NCI-H774 (cell line): Measurements from ENCODE around the gene PWWP2B.

Experiments
- DNase-seq: peaks from one replicate; lab custom pipeline; 2025; lab: John Stamatoyannopoulos, UW

Gene PWWP2B

DNA sequence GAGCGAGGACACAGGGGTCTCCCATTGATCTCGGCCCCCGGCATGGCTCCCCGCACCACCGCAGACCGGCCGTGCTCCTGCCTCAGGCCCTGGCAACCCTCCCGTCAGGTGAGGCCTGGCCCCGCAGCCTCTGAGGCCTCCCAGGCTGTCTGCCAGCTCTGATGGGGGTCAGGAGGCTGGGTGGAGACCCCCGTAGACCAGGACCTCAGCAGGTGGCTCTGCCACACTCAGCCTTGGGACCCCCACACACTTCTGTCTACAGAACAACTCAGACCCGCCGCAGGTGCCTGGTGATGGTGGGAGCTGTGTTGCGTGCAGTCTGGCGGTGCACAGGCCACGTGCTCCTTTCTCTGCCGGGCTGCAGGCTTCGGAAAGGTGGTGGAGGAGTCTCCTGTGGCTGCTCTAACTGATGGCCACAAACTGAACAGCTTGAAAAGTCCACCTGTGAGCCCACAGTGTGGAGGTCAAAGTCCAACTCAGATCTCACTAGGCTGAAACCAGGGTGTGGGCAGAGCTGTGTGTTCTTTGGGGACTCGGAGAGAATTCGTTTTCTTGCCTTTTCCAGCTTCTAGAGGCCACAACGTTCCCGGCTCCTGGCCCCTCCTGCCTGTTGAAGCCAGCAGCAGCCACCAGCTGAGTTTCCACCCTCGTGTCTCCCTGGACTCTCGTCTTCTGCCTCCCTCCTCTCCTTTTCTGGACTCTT lies 62.5 kb downstream of the PWWP2B start:
- no peak for DNase-seq

DNA sequence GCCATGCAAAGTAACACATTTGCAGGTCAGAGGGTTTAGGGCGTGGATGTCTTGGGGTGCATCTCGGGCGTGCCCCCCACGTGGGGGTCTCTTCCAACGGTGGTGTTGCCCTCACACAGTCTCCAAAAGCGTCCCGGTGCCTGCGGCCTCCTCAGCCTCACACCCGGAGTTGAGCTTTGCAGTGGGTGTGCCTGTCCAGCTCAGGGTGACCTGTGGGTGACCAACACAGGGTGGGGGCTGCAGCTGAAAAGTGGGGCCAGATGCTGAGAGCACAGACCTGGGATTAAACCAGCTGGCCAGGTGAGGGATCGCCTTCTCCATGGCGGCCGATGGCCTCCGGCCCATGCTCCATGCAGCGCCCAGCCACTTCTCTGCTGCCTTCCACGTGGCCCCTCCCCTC lies 63.1 kb downstream of the PWWP2B start:
- DNase-seq, result no peak

DNA sequence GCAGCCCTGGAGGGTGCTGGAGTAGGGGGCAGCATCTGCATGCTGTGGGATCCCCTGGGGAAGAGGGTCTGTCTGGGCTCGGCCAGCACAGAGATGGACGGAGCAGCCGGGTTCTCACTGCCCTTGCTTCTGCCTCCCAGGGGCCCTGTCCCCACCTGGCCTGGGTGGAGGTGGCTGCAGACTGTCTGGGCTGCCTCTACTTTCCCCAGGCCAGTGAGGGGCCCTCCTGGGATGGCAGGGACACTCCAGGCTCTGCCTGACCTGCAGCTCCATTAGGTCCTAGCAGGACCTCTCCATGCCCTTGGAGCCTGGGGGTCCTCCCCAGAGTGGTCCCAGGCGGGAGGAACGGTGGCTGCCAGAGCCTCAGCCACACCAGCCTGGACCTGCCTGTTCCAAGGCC lies 63.7 kb downstream of the PWWP2B start:
- DNase-seq, result no peak

DNA sequence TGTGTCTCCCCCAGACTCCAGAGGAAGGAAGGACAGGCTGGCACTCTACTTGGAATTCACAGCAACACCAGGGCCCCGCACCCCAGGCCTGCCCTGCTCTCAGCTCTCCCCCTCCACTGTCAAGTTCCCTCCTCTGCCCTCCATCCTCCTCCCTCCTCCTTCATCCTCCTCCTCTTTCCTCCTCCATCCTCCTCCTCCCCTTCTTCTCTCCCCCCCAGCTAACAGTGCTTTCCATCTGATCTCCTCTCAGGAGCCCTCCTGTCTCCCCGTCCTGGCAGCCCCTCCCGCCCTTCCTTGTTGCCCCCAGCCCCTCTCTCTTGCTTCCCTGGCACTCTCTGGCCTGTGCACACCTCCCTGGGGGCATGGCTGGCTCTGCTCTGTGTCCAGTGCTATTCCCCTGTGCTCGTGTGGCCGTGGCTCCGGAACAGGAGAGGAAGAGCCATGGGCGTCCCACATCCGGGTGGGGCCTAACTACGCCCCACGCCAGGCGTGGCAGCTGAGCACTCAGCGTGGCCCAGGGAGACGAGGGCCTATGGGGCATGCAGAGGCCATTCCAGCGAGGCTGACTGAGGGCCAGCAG lies 64.2 kb downstream of the PWWP2B start:
- no peak for DNase-seq

DNA sequence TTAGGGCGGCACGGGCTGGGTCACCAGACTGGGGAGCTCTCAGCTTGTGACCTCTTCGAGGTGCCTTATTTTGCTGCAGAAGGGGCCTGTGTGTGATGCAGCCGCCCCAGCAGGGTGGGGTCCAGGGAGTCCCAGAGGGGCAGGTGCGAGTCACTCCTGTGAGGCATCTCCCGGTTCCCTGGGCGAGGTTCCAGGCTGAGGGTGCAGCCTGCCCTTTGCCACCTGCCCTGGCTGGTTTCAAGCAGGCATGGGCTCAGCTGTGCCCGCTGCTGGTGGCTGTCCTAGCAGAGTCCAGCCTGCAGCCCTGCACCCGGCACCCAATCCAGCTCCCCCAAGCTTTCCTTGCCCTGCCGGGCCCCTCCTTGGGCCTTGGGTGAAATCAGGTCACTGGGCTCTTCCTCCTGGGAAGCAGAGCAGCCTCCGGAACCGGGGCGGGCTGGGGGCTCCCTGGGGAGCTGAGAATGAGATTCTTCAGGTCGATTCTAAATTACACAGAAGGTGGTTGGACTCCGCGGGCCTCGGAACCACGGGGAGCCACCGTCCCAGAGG lies 64.8 kb downstream of the PWWP2B start:
- DNase-seq, result no peak

DNA sequence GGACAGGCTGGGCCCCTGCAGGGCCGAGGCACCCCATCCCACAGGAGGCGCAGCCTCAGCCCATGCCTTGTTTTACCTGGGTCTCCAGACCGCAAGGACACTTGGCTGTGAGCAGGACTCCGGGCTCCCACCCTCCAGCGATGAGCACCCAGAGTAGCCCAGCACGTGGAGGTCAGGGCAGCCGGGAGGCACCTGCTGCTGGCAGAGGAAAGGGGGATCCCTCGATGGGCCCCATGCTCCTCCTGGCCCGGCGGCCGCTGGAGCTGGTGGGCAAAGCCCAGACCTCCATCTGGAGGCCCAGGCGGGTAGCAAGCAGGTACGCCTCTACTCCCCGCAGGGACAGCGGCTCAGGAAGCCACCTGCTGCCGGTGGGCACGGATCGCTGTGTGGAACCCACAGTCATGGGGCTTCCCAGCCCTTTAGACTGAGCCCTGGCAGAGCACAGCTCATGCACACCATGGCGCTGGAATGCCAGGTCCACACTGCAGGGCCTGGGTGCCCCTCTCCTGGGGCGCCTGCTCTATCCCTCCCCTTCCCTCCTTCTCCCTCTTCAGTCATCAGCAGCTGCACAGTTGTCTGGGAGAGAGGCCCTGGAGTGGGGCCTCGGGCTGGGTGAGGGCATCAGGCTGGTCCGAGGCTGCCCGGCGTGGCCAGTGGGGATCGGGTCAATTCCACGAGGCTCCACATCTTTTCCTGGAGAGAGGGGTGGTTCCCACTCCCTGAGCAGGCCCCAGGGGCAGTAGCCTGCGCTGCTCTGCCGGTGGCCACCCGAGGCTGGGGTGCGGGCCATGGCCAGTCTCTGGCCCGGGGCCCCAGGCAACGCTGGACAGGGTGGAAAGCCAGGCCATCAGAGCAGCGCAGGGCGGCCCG lies 65.7 kb downstream of the PWWP2B start:
- no peak for DNase-seq

DNA sequence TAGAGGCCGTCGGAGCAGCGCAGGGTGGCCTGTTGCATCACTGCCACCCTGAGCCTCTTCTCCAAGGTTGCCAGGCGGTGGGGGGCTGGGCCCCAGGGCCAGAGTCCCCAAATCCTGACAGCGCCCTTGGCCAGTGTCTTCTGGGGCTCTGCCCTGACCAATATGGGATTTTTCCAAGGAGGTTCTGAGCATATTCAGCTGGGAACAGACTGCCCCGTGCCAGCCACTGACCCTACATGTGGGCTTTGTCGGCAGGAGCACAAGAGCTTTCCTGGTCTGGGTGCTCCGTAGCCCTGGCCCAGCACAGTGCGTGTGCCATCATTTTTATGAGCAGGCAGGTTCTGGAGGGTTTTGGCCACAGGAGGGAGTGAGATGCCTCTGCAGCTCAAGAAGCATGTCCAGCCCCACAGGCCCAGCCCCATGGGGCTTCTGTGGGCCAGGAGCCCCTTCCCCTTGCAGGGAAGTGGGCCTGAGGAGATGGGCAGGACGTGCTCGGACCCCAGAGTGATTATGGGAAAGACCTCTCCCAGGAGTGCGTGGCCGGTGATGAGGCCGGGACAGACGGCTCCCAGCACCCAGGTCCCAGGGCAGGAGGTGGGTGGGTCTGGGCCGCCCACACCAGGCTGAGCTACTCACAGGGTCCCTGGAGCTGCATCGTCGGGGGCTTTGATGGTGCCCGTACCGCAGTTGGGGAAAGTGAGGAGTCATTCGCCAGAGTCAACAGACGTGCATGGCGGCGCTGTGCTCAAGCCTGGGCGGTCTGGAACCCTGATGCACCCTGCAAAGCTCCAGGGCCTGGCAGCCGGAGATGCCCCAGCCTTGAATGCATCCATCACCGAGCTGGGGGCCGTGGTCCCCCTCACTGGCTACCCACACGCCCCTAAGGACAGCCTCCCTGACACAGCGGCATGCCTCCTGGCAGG lies 66.6 kb downstream of the PWWP2B start:
- DNase-seq, result no peak

DNA sequence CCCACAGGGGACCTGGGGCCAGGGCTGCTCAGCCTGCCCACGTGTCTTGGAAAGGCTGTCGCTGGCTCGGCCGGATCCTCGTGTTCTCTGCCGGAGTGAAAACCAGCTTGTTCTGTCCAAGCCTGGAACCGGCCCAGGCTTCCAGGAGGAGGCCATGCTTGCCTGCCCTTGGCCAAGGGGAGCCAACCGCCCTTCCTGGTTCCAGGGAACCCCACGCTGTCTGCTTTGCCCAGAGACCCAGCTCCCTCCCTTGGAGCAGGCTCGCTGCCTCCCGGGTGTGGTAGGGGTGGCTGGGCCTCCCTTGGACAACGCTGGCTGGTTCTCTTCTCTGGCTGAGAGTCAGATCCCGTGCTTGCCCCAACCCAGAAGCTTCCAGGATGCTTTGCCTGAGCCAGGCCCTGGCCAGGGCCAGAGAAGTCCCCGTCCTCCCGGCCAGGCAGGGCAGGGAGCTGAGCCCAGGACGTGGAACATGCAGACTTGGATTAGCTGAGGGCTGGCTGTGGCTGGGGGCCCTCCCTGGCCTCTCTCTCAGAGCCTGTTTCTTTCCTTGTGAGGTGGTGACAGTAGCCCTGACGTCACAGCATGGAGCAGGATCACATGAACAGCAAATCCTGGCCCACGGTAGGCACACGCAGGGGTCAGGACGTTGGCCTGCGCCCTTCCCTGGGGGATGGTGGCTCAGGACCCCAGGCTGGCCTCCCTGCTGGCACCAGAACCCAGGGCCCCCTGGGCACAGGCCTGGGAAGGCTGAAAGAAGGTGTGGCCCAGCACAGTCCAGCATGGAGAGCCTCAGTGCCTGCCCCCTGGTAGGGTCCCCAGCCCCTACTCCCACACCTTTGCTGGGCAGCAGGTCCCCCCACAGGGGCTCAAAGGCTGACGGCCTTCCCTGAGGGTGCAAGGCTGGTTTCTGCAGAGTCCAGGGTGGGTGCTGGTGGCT lies 67.5 kb downstream of the PWWP2B start:
- DNase-seq, result no peak

DNA sequence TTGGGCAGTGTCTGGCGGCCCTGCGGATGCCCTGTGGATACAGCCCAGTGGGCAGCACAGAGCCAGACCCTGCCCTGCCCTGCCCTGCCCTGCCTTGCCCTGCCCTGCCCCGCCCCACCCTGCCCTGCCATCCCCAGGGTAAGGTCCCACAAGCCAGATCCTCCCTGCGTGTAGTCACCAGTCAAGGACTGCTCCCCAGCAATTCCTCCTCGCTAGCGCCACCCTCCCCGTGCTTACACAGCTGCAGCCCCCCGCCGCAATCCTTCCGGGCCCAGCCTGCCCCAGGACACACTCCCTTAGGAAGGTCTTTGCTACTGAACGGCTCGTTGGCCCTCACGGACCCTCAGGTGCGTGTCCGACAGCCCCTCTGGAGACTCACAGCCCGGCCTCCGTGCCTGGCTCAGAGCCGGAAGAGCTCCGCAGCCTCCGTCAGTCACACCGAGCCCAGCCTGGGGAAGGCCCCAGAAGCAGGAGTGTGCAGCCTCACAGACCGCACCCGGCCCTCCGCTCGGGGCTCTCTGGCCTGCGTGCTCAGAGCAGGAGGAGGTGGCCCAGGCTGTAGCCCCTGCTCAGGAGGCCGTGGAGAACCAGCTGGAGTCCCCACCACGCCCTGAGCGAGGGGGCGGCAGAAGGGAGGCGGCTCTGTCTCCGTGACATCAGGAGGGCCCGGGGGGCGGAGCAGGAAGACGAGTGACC lies 68.3 kb downstream of the PWWP2B start:
- no peak for DNase-seq

DNA sequence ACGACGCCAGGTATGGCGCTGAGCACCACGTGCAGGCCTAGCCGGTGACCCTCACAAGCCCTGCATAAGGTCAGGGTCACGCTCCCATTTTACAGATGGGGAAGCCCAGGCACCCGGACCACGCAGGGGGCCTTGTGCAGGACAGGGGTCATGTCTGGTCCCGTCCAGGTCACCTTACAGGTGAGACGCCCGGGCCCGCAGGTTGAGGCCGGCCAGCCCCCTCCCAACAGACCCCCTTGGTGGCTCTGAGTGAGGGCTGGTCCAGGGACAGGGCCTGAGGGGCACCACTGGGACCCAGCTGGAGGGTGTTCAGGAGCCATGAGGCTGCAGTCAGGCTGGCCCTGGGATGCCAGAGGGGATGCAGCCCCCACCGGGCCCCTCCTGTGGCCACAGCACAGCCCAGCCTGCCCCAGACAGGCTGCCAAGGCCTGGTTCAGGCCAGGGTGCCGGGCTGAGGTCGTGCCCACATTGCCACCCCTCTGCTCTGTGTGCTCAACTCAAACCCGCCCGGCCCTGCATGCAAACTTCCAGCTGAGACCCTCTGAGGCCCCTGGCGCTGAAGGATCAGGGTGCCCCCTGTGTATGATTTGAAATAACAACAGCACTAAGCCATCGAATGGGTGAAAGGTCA lies 69.0 kb downstream of the PWWP2B start:
- no peak for DNase-seq

DNA sequence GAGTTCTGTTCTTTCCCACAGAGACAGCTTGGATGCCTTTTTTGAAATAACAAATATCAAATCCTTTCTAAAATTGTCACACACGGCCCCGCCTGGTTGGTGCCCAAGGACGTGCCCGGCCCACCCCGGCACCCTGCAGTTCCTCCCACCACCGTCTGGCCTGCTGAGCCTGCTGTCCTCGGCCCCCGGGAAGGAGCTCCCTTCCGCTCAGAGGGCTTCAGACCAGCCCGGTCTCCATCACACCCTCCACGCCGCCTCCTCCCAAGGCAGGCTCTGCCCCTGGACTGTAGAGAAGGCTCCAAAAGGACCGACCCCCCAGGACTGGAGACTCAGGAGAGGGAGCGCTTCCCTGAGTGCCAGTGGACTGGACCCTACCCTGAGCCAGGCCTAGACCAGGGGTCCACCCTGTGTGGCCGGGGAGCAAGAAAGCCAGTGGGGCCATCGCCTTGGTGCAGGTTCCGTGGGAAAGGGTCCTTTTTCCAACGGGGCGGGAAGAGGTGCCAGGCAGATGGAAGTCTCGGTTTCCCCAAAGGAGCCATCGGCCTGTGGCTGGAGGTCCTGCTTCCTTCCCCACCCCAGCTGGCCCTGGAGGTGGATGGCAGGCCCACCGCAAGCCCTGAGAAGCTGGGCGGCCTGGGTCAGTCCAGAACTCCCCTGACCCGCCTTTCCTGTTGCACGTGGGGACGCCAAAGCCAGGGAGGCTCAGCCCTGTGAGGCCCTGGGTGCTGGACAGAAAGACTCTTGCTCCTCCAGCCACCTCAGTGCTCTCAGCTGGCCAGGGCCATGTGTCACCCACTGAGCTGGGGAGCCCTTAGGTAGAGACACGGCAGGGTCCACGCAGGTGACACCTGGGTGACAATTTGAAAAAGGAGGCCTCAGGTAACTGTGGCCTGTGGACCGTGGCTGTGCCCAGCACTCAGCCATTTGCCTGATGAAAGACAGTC lies 69.8 kb downstream of the PWWP2B start:
- DNase-seq, result no peak
